ENCODE data around the gene WIPF1.
"Not testable (repeated sequence)": the region's sequence is repeated elsewhere in the genome, so short reads cannot be mapped to it uniquely, and the experiment has no call there.

Gene WIPF1

DNA sequence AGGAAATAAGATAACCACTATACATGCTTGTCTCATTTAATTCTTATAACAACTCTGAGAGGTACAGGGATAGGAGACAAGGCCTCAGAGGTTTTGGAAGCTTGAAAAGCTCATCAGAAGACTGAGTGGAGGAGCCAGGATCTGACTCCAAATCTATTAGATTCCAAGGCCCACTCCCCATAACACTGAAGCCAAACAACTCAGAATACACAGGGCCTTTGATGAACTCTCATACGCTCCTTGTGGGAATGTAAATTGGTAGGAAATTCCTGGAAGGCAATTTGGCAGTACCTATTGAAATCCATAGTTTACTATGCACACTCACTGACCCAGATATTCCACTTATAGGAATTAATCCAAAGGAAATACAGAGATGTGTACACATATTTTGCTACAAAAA lies 27.9 kb downstream of the WIPF1 start:
- DNase-seq = no peak

DNA sequence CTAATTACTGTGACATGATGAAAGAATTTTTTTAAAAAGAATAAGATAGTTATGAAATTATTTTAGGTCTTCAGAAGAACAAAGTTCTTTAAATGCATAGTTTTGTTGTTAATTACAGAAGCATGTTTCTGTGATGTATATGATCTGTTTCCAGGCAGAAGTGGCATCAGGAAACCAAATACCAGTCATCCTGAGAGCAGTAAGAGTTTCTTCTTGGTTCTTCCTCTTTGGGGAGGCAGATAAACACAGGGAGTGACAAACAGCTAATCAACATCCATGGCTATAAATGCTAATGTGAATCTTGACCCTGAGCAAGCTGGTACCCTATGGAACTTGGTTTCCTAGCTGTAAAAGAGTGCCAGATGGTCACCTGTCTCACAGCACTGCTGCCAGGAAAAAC lies 29.2 kb downstream of the WIPF1 start:
- no peak for DNase-seq

DNA sequence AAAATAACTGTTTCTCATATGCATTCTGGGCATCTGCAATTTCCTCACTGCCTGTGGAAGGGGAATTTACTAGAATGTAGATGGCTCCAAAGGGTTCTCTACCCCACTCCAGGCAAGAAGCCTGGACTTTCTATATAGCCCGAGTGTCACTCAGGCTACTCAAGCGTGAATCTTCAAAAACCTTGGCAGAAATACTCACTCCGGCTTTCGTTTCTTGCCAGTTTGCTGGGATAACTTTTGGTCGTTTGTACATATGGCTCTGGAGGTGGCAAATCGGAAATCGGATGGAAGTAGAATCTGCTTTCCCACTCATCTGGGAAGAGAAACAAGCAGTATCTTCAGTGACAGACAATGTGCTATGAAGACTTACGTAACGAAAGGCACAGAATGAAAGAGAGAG lies 30.7 kb downstream of the WIPF1 start:
- DNase-seq = no peak

DNA sequence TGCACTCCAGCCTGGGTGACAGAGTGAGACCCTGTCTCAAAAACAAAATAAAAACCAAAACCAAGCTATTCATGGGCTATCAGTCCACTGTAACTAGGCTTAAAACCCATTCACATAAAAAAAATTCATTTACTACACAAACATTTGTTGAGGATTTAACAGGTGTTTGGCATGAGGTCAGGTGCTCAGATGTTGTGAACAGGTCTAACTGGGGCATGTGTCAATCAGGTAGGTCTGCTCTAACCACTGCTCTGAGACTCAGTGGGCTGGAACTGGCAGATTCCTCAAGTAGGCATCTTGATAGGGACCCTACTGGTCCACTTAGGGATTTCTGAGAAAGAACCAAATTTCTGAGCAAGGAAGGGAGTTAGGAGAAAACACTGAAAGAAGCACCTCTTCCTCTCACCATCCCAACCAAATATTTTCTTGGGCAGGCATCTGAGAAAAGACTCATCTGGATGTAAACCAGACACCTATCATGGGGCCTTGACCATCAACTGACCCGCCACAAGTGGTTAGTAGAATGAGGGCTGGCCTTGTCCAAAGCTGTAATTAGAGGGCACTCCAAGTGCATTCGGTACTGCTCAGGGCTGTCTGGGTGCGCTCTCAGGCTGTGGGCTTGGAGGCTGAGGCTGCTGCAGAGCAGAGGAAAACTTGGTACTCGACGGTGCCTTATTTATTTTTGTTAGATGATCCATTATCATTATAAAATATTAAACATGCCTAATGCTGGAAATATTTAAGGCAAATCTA lies 33.9 kb downstream of the WIPF1 start:
- DNase-seq = no peak

GRCh38 chr2:174561972-174562370 lies 35.6 kb downstream of the WIPF1 start:
- no peak for DNase-seq

DNA sequence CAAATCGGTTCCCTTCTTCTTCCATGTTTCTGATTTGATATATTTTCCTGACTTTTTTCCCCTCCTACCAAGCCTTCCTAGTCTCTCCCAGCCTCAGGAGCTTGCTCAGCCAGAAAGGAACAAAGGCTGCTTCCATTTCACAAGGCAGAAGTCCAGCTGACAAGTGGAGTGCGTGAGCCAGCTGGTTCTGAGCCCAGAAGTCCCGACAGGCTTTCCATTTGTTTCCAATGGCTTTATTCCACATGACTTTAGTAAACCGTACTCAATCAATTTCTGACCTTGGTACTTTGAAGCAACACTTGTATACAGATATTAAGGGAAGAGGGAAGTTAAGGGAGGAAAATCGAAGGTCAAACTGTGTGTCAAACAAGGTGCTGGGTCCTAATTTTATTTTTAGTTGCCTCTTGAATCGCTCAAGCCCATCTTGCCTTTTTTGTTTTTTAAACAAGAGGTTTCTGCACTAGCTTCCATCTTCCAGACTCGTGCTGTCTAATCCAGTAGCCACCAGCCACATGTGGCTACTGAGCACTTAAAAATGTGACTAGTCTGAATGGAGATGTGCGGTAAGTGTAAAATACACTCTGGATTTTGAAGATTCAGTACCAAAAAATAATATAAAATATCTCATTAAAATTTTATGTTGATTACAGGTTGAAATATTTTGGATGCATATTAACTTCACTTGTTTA lies 36.2 kb downstream of the WIPF1 start:
- peak; percentile 16 for DNase-seq

- DNase-seq = no peak
Observed at GRCh38 chr2:174560737-174561136, 36.9 kb downstream of the WIPF1 start.

- no peak for DNase-seq
Observed at GRCh38 chr2:174555998-174556397, 41.6 kb downstream of the WIPF1 start.

- no peak for DNase-seq
Observed at GRCh38 chr2:174554529-174555150, 43.0 kb downstream of the WIPF1 start.

GRCh38 chr2:174553811-174554493 lies 43.7 kb downstream of the WIPF1 start:
- DNase-seq = no peak

DNA sequence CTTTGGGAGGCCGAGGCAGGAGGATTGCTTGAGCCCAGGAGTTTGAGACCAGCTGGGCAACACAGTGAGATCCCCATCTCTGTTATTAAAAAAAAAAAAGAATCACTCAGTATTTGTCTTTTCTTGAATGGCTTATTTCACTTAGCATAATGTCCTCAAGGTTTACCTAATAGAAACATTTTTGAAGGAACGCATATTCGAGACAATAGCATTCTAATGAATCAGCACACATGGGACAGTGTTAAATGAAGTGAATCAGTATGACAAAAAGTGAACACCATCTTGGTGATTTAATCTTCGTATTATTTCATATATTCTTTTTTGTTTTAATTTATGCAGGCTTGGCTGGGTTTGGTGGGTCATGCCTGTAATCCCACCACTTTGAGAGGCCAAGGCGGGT lies 44.7 kb downstream of the WIPF1 start:
- DNase-seq = no peak

DNA sequence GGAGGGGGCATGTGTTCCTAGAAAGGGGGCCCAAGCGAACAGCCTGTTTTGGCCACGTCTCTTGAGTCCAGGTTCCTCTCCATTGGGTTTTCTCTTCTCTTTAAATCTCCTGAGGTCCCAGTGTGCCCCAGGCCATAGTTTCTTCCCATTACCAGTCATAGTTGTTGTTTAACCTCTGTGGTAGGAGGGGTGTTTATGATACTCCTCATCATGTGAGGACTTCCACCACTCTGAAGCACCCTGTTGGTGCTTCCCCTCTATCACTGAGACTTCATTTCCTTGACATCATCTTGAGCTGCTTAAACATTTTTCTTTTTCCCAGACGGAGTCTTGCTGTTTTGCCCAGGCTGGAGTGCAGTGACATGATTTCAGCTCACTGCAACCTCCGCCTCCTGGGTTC lies 45.9 kb downstream of the WIPF1 start:
- no peak for DNase-seq

- DNase-seq = not testable (repeated sequence)
Observed at GRCh38 chr2:174548646-174549045, 49.0 kb downstream of the WIPF1 start.

DNA sequence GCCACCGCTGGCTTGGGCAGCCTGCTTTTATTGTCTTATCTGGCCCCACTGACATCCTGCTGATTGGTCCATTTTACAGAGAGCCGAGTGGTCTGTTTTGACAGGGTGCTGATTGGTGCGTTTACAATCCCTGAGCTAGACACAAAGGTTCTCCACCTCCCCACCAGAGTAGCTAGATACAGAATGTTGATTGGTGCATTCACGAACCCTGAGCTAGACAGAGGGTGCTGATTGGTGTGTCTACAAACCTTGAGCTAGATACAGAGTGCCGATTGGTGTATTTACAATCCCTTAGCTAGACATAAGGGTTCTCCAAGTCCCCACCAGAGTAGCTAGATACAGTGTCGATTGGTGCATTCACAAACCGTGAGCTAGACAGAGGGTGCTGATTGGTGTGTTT lies 49.6 kb downstream of the WIPF1 start:
- DNase-seq = not testable (repeated sequence)

DNA sequence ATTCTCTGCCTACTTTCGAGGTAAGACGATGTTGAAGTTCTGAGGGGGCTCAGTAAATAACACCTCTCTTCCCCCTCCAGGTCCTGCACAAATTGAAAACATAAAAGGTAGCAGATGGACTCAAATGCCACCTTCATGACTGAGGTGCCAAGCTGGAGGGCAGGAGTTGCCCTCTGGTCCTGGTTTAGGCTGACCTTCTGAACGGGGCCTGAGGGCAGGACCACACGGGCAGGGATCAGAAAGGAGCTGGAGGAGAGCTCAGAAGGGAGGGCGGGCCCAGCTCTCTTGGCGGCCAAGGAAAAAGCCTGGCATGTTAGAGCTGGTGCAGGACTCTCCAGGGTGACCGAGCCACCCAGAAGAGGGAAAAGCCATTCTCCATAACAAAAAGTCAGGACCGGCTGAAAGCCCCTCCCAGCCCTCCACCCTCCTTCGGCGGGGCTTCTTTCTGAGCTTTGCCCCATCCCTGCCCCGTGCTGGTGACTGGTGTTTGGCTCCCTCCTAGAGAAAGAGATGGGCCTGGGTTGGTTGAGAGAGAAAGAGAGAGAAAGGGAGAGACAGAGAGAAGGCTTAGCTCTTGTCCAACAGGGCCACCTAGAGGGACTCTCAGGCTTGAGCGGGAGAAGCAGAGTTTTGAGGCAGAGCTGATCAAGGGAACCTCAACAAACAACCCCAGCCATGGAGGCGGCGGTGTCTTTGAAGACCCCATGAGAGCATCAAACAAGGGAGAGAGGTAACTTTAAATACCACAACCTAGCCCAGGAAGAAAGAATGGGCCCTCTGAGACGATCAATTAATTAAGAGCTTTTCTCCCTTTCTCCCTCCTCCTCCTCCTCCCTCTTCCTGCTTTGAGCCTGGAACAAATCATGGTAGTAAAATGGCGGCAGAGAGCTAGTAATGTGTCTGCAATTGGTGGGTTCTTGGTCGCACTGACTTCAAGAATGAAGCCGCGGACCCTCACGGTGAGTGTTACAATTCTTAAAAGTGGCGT lies 50.8 kb downstream of the WIPF1 start:
- DNase-seq = no peak

DNA sequence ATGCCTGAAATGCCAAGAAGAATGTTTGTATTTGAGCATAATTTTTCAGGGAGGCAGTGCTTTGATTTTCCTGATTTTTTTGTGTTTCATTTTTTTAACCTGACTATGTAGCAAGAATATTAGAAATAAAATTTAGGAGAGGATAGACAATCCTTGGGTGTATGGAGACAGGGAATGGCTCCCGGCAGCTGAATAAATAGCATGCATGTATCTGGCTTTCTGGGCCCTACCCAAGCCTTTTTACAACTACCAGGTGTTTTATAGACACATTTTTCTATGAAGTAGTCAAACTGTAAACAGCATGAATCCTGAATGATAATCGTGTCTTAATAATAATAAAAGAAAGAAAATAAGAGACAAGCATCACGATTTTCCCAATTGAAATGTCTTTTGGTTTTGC lies 52.4 kb downstream of the WIPF1 start:
- no peak for DNase-seq

DNA sequence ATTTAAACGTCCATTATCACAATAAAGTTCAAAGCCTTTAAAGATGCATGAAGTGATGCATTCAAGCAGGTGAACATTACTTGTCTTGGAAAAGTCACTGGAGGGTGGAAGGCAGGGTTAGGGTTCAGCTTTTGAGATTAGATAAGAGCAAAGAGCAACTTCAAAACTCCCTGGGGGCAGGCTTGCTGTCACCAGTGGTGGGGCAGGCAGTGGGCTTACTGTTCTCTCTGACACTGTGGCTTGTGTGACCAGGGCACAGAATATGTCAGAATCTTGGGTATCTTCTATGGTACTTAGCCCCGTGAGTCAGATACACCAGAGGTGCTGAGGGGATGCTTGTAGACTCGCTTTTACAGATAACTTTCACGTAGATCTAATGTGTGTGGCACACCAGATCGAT lies 52.8 kb downstream of the WIPF1 start:
- no peak for DNase-seq

- no peak for DNase-seq
Observed at GRCh38 chr2:174544156-174544555, 53.4 kb downstream of the WIPF1 start.

DNA sequence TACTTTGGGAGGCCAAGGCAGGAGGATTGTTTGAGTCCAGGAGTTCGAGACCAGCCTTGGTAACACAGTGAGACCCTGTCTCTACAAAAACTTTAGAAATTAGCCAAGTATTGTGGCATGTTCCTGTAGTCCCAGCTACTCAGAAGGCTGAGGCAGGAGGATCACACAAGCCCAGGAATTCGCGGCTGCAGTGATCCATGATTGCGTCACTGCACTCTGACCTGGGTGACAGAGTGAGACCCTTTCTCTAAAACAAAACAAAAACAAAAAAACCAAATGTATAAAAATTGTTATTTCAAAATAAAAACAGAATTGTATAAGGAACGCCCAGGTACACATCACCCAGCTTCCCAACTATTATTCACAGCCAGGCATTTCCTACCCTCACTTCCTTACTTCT lies 56.7 kb downstream of the WIPF1 start:
- no peak for DNase-seq

DNA sequence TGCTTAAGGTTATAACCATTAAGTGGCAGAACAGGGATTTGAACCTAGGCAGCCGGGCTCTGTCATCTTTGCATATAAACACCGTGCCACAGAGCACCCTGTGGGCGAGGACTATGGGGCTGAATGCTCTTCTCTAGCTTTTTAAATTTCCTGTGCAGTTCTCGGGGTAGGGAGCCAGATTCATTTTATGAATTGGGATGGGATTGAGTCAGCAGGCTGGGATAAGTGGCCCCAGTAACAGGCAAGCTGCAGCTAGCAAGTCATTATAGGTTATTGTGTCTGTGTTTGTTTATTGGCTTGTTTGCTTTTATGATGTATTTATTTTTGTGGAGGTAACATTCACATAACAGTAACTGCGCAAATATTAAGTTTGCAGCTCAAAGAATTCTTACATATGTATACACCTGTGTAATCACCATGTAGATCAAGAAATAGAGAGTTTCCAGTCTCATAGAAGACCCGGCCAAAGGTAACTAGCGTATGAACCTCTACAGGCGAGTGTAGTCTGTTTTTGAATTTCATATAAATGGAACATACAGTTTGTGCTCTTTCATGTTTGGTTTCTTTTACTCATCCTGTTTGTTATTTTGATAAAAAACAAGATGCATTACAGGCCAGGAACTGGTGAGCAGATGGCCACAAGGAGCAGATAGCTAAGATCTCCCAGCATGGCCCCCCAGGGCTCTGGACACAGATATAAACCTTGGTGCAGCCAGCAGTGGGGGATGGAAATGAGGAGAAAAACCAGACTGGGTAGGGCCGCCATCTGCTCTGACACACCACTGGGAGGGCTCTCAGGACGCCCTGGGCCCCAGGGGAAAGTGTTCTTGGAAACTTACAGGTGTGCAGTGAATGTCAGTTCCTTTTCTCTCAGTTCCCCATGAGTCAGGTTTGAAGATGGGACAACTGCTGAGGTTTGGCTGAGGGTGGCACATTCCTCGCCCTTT lies 61.6 kb downstream of the WIPF1 start:
- DNase-seq = no peak

GRCh38 chr2:174535083-174535482 lies 62.5 kb downstream of the WIPF1 start:
- no peak for DNase-seq
